Raji (cell line): Measurements from ENCODE around the gene PDGFD.

Source experiments
- POLR2A ChIP-seq: IDR thresholded peaks from 2 replicates; pipeline ENCODE4 v1.6.1; 2011; ENCODE audit warnings: low read depth, low read length, control low read depth; ENCODE audit not compliant: insufficient read depth

PDGFD gene

DNA sequence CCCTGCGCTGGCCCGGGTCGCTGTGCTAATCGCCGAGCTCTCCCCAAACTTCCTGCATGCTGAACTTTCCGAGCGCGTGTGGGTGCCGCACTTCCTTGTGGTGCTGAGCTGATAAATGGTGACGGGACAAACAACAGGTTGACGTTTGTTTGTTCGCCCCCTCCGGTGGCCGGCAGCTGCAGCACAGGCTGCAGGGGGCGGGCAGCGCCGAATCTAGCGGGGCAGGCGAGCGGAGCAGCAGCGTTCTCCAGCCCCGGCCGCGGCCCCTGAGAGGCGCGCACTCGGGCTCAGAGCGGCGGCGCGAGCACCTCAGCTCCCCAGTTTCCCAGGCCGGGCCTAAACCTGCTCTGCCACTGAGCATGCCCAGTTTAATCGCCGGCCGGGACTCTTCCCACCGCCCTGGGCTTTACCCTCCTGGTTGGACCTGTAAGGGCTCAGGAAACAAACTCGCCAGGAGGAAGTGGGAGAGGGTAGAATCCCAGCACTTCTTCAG is at the start of gene PDGFD:
Gene PDGFD (minus strand): TSS at position 120 of the 493 bp plus-strand sequence.
- TF ChIP-seq POLR2A, result peak; percentile 77

DNA sequence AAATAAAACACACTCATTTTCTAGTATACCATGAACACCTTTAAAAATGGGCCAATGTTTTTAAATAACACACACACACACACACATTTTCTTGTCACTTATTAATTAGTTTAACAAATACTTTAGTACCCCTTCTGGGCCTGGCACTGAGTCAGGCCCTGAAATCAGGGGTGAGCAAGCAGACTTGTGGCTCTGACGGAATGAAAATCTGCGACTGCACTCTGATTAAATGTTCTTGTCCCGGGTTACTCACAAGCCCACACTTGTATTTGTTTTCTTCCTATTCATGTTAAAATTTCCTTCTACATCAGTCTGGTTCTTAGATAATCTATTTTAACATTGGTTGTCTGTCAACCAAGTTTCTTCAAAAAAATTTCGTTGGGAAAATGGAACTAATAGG is 43.0 kb upstream of the PDGFD start:
- TF ChIP-seq POLR2A, result no peak

DNA sequence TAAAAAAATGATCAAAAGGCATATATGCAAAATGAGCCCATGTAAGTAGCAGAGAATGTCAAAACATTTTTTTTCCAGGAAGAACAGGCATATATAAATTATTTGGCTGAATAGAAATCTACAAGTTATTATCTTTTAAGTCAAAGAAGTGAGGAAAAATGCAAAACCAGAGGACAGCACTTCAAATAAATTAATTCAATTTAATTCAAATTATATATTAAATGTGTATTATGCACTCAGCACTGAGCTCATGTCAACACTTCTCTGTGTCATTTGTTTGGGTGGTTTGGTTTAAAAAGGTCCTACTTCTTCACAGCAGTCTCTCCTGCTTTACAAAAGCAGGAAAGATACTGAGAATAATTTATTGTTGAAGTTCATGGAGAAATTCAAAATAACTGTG is 41.9 kb upstream of the PDGFD start:
- no peak for TF ChIP-seq POLR2A

DNA sequence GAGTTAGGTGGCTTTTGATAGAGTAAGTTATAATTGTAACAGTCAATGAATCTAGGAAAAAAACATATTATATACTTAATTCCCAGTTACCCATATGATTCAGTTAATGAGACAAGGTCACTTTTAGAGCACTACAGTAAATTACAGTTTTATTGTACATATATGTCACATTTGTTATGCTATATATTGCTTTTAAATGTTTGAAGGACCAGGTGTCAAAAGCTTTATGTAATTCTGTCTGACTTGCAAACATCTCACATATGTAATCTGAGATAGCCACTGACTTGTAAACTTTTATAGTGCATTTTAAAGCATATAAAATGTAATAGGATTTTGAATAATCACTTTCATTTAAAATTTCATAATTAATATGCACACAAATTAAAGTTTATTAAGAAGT is 36.7 kb upstream of the PDGFD start:
- no peak for TF ChIP-seq POLR2A

DNA sequence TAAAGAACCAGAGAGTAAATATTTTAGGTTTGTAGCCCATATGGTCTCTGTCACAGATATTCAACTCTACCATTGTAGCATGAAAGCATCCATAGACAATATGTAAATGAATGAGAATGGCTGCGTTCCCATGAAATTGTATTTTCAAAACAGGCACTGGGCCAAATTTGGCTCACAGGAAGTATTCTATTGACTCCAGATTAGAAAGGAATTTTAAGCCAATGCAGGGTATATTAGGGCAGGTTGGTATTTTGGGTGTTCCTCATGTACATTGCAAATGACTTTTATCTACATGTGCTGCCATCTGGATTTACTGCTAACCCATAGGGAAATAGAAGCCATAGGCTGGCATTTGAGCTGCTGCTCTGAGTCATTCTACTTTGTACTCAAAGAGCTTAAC is 35.1 kb upstream of the PDGFD start:
- no peak for TF ChIP-seq POLR2A

DNA sequence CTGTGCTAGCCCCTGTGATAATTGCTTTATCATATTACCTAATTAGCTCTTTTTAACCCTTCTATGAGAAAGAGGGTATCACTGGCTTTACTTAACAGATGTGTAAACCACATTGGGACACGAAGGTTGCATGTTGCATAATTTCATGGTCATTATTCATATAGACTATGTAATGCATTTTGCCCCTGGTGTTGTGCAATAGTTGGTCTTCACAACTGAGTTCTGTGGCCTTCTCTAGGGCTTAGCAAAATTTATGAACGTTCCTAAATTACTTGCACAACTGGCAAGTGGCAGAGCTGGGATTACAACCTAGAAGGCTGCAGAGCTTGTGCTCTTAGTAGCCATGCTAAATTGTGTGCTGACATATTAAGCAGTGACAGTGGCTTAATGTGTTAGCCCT is 34.6 kb upstream of the PDGFD start:
- TF ChIP-seq POLR2A, result no peak

GRCh38 chr11:104191124-104191523 is 27.2 kb upstream of the PDGFD start:
- TF ChIP-seq POLR2A, result no peak

- TF ChIP-seq POLR2A, result no peak
These were observed 19.6 kb upstream of the PDGFD start for GRCh38 chr11:104183593-104183992.

DNA sequence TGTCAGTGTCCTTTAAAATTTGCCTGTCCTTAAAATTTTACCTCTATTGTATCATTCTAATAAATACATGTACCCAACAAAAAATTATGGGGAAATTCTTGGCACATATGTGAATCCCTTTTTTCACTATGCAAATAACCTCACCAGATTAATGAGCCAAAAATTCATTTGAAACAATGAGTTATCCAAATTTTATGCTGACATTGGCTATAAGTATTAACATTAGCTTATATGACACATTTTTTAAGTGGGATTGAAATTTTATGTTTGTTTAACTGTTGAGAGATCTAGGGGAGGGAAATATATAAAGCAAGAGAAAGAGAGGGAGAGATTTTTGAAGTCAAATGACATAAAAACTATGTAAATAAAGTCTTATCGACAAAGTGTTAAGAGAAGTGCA is 11.8 kb upstream of the PDGFD start:
- no peak for TF ChIP-seq POLR2A

- no peak for TF ChIP-seq POLR2A
These were observed 5.1 kb upstream of the PDGFD start for GRCh38 chr11:104169091-104169490.

DNA sequence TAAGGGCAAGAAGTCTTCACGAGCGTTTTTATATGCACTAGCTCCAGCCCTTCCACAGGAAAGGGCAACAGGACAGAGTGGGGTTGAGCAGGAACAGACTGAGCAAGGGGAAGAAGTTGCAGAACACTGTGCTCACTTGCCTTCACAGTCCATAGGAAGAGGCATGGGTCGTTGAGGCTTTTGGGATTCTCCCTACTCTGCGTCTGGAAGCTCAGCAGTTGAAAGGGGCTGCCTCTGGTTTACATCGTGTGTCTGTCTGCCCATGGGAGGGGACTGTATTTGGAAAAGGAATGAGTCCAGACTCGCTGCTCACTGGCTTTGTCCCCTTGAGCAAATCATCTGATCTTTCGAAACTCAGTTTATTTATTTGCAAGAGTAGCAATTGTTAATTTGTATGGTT is 1.1 kb upstream of the PDGFD start:
- TF ChIP-seq POLR2A, result no peak

- TF ChIP-seq POLR2A, result no peak
These were observed 583 bp downstream of the PDGFD start for GRCh38 chr11:104163100-104164027.

- TF ChIP-seq POLR2A, result no peak
These were observed 2.0 kb downstream of the PDGFD start for GRCh38 chr11:104161751-104162450.

DNA sequence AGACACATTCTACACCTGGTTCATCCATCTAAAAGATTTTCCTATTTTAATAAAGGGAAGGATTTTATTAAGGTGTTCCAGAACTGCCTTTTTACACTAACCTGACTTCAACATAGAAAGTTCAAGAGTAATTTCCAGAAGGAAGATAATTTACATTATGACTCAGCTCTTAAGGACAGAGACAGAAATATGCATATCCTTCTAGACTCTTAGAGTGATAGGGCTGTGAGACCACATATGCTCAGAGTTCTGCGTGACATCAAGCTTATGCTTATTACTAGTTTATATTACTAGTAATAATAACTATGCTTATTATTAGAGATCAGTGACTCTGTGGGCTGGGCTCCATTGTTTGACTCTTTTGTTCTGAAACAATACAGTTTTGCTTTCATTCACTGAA is 4.6 kb downstream of the PDGFD start:
- no peak for TF ChIP-seq POLR2A

DNA sequence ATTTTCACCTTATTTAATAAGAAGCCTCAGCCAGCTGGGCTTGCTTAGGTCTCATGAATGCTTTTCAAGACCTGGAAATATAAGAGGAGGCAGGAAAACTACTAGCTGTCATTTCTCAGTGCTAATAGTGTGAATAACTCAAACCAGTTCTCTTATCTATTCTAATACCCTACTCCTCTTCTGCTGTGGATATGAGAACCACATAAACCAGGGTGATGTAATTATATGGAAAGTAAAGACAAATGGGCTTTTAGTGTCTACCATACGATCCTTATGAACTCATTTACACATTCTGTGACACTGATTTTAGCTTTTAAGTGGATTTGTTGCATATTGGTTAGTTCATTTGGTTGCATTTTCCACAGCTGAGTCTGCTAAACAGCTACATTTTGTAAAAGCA is 8.6 kb downstream of the PDGFD start:
- TF ChIP-seq POLR2A, result no peak

DNA sequence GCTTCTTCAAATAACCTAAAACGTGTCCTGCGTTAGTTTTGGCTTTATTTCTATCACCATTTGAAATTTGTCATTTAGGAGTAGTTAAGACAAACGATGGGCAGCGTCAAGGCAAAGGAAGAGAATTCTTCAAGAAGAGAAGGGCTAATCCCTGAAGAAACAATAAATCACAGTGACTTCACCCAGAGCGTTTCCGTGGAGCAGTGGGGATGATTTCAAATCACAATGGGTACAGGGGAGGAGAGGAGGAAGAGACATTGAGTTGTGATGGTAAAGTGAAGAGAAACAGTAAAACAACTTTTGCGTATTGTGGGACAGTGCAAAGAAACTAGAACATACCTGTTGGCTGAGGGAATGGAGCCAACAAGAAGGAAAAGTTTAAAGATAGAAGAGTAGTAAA is 9.7 kb downstream of the PDGFD start:
- no peak for TF ChIP-seq POLR2A
